Activated naive CD4-positive, alpha-beta T cell treated with Interleukin-2 at 50 U/mL for 16 hours (primary cell): Measurements from ENCODE around the gene NR2E1.
A peak's percentile ranks its signal among the peaks of the same experiment; 100 is the strongest.

ENCODE experiments used
- DNase-seq: peaks from one replicate; pipeline ENCODE4 v3.0.0-alpha.2; 2020

NR2E1 gene

GRCh38 chr6:108156938-108157233 is 8.9 kb upstream of the NR2E1 start:
- DNase-seq = no peak

GRCh38 chr6:108157234-108157980 is 8.4 kb upstream of the NR2E1 start:
- DNase-seq = no peak

GRCh38 chr6:108157981-108158525 is 7.8 kb upstream of the NR2E1 start:
- DNase-seq = no peak

- no peak for DNase-seq
Observed at GRCh38 chr6:108159981-108160380, 5.8 kb upstream of the NR2E1 start.

GRCh38 chr6:108161724-108162282 is 4.0 kb upstream of the NR2E1 start:
- no peak for DNase-seq

- no peak for DNase-seq
Observed at GRCh38 chr6:108163267-108163643, 2.6 kb upstream of the NR2E1 start.

- no peak for DNase-seq
Observed at GRCh38 chr6:108163644-108164542, 1.9 kb upstream of the NR2E1 start.

- DNase-seq = no peak
Observed at GRCh38 chr6:108164543-108164814, 1.3 kb upstream of the NR2E1 start.

GRCh38 chr6:108164815-108165706 is 761 bp upstream of the NR2E1 start:
- DNase-seq = no peak

- no peak for DNase-seq
Observed at GRCh38 chr6:108166664-108167448, 1.0 kb downstream of the NR2E1 start.

GRCh38 chr6:108167449-108168089 is 1.7 kb downstream of the NR2E1 start:
- DNase-seq = no peak

GRCh38 chr6:108168090-108168463 is 2.3 kb downstream of the NR2E1 start:
- no peak for DNase-seq

GRCh38 chr6:108168501-108169463 is 3.0 kb downstream of the NR2E1 start:
- peak; percentile 25 for DNase-seq

GRCh38 chr6:108169464-108170331 is 3.9 kb downstream of the NR2E1 start:
- DNase-seq = no peak

- DNase-seq = no peak
Observed at GRCh38 chr6:108170332-108171290, 4.8 kb downstream of the NR2E1 start.

GRCh38 chr6:108171291-108171917 is 5.6 kb downstream of the NR2E1 start:
- DNase-seq = no peak

GRCh38 chr6:108171918-108172516 is 6.2 kb downstream of the NR2E1 start:
- no peak for DNase-seq
